GM19395 (cell line): Measurements from ENCODE around the gene METTL17.
"Not testable (repeated sequence)": the region's sequence is repeated elsewhere in the genome, so short reads cannot be mapped to it uniquely, and the experiment has no call there.

ENCODE experiments used
- ATAC-seq: cut with Tn5 transposase; IDR thresholded peaks from one replicate; pipeline ENCODE4 v1.9.1; 2021; ENCODE audit warnings: mild to moderate bottlenecking, moderate library complexity; ENCODE audit not compliant: unreplicated experiment

METTL17 gene

GRCh38 chr14:21023817-21024584, 34.2 kb downstream of the METTL17 start:
- ATAC-seq: no peak

GRCh38 chr14:21024585-21025370, 35.0 kb downstream of the METTL17 start, which contains the start of gene NDRG2:
Gene NDRG2, minus strand, starts transcription at chr14:21025061. Its CDS starts 1,746 bp downstream, at chr14:21023315.
- ATAC-seq: no peak

- no peak for ATAC-seq
Measured at GRCh38 chr14:21025371-21026273, 35.8 kb downstream of the METTL17 start.

GRCh38 chr14:21026274-21026987, 36.7 kb downstream of the METTL17 start:
- no peak for ATAC-seq

GRCh38 chr14:21026988-21027315, 37.2 kb downstream of the METTL17 start:
- no peak for ATAC-seq

- no peak for ATAC-seq
Measured at GRCh38 chr14:21029917-21030316, 40.1 kb downstream of the METTL17 start, which contains the start of gene TPPP2. Gene TPPP2, plus strand, starts transcription at chr14:21030217. Its CDS starts 365 bp downstream, at chr14:21030582.

- ATAC-seq: no peak
Measured at GRCh38 chr14:21030531-21030930, 40.8 kb downstream of the METTL17 start.

- ATAC-seq: no peak
Measured at GRCh38 chr14:21032326-21033132, 42.7 kb downstream of the METTL17 start.

- ATAC-seq: no peak
Measured at GRCh38 chr14:21033133-21033698, 43.4 kb downstream of the METTL17 start.

GRCh38 chr14:21034707-21035106, 44.9 kb downstream of the METTL17 start, which contains the start of gene RNASE13:
Gene RNASE13, minus strand, starts transcription at chr14:21034807. Its CDS starts 519 bp downstream, at chr14:21034288.
- ATAC-seq: no peak

GRCh38 chr14:21036751-21037150, 47.0 kb downstream of the METTL17 start:
- ATAC-seq: no peak

GRCh38 chr14:21037156-21037555, 47.4 kb downstream of the METTL17 start:
- no peak for ATAC-seq

- no peak for ATAC-seq
Measured at GRCh38 chr14:21038441-21039422, 49.0 kb downstream of the METTL17 start.

- ATAC-seq: no peak
Measured at GRCh38 chr14:21039585-21040369, 50.0 kb downstream of the METTL17 start.

- no peak for ATAC-seq
Measured at GRCh38 chr14:21040370-21040925, 50.7 kb downstream of the METTL17 start.

- ATAC-seq: not testable (repeated sequence)
Measured at GRCh38 chr14:21040941-21041340, 51.2 kb downstream of the METTL17 start.
